Measurements from ENCODE around the gene STAP2.
"Not testable (repeated sequence)": the region's sequence is repeated elsewhere in the genome, so short reads cannot be mapped to it uniquely, and the experiment has no call there.

STAP2 gene

GRCh38 chr19:4298810-4299550, 39.6 kb downstream of the STAP2 start:
- no peak for DNase-seq (ENCODE audit: low read depth)

- DNase-seq (ENCODE audit: low read depth): peak; percentile 13
Measured at GRCh38 chr19:4297901-4298809, 40.5 kb downstream of the STAP2 start.

DNA sequence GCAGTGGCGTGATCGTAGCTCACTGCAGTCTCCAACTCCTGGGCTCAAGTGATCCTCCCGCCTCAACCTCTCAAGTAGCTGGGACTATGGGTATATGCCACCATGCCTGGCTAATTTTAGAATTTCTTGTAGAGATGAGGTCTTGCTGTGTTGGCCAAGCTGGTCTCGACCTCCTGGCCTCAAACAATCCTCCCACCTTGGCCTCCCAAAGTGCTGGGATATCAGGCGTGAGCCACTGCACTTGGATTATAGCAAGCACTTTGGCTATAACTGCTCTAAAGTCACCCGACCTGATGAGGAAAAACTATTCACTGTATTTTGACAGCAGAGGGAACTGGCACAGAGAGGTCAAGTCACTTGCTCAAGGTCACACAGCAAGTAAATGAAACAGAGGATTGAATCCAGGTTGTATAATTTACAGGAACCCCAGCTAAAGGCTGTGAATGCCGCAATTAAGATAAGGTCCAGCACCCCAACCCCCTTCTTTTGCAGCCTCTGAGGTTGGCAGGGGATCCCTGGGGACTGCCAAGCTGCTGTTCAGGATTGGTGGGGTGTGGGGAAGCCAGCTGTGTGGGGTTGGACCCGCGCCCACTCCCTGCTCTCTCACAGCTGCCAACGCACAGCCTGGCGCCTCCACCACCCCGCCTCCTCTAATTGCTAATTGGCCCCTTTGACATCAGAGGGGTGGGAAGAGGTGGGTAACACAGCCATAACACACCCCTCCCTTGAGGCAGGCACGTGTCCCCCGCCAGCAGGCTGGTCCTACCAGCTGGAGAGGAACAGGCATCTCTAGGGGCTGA, 42.5 kb downstream of the STAP2 start:
- no peak for DNase-seq (ENCODE audit: low read depth)

GRCh38 chr19:4294389-4294788, 44.2 kb downstream of the STAP2 start:
- DNase-seq (ENCODE audit: low read depth): no peak

DNA sequence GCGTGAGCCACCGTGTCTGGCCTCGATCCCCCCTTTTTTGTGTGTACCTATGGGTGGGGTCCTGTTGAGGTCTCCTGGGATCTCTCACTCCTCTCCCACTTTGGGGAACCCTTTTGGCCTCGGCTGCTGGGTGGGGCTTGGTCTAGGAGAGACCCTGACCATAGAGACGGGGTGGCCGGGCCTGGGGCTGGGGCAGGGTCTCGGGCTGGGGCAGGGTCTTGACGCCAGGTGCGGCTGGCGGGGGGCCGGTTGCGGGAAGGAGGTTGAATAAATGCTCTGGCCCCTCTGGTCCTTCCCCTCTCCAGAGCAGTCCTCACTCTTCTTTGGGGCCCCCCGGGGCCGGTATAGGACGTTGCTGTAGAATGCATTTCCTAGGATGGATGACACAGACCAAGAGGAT, 46.1 kb downstream of the STAP2 start:
- DNase-seq (ENCODE audit: low read depth): no peak

DNA sequence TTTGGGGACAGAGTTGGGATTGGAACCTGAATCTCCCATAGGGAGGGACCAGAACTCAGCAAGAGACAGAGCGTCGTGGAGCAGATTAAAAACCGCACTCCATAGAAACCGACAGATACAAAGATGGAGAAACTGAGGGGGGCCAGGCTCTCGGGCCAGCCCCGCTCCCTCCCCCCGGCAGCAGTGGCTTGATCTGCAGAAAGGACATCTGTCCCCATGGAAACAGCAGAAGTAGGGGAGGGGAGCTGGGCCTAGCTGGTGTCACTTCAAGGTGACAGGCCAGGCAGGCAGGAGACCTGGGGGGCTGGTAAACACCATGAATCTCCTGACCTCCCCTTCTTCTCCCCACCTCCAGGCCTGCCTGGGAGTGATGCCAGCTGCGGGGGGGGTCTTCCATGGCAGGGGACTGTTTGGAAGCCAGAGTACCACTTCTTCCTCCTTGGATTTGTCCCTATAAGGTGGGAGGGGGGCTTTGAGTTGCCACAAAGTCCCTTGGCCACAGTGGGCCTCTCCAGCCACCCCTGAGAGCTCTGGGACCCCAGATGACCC, 47.4 kb downstream of the STAP2 start:
- no peak for DNase-seq (ENCODE audit: low read depth)

GRCh38 chr19:4288091-4288777, 50.4 kb downstream of the STAP2 start:
- DNase-seq (ENCODE audit: low read depth): no peak

DNA sequence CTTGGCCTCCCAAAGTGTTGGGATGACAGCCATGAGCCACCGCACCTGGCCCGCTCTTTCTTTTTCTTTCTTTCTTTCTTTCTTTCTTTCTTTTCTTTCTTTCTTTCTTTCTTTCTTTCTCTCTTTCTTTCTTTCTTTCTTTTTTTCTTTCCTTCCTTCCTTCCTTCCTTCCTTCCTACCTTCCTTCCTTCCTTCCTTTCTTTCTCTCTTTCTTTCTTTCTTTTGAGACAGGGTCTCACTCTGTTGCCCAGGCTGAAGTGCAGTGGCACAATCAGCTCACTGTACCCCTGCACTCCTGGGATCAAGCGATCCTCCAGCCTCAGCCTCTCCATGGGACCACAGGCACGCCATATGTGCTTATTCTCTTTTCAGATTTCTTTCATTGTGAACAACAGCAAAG, 52.5 kb downstream of the STAP2 start:
- not testable (repeated sequence) for DNase-seq (ENCODE audit: low read depth)

DNA sequence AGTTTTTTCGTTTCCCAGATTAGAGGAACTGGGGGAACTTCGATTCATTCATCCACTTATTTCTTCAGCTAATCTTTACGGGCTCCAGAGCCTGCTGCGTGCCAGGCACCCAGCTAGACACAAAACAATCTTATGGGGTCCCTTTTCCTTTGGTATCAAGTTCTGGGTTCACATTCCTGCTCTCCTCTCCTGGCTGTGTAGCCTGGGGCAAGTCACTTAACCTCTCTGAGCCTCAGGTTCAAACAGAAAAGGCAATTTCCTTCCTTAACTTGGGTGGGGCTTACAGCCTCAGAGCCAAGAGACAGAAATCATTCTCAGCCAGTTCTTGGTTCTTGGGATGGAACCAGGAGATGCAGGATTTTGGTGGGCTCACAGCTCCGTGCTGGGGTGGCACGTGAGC, 53.7 kb downstream of the STAP2 start:
- DNase-seq (ENCODE audit: low read depth): no peak

- peak; percentile 23 for DNase-seq (ENCODE audit: low read depth)
Measured at GRCh38 chr19:4284176-4284958, 54.3 kb downstream of the STAP2 start.

DNA sequence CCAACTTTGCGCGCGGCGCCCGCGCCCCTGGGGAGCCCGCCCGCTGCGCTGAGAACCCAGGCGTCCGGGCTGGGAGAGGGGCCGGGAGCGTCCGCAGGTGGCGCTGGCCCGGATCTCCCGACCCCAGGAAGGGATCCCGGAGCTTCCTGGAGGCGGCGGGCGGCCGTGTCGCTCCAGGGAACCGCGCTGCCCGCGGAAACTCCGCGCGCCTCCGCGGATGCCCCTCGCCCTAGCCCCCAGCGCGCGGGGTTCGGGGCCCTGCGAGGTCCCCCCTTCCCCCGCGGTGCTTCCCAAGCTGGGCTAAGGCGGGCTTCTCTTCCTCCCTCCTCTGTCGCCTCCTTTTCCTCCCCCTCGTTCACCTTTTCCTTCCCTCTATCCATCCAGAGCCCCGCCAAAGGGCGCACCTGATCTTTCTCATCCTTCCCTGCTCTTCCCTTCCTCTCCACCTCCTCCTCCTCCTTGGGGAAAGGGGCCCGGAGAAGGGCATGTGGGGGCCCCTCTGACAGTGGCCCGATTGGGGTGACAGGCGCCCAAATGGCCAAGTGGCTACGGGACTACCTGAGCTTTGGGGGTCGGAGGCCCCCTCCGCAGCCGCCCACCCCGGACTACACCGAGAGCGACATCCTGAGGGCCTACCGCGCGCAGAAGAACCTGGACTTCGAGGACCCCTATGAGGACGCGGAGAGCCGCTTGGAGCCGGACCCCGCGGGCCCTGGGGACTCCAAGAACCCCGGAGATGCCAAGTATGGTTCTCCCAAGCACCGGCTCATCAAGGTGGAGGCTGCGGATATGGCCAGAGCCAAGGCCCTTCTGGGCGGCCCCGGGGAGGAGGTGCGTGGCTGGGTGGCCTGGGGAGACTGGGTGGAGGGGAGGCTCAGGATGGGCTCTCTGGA, 58.9 kb downstream of the STAP2 start:
- no peak for DNase-seq (ENCODE audit: low read depth)

DNA sequence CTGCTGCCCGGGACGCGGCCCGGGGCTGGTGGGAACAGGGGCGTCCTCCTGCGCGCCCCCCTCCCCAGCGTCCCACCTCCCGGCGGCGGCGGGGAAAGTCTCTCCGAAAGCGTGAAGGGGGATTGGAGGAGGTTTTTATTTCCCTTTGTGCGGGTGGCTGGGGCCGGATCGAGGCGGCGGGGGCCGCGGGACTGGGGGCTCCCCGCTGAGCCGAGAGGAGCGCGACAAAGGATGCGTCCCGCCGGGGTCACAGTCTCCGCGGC, 59.4 kb downstream of the STAP2 start:
- no peak for DNase-seq (ENCODE audit: low read depth)

GRCh38 chr19:4278419-4279266, 60.0 kb downstream of the STAP2 start, which contains the start of gene SHD:
Gene SHD (plus strand): TSS chr19:4279266. CDS start chr19:4280064, 798 bp downstream.
- DNase-seq (ENCODE audit: low read depth): no peak

DNA sequence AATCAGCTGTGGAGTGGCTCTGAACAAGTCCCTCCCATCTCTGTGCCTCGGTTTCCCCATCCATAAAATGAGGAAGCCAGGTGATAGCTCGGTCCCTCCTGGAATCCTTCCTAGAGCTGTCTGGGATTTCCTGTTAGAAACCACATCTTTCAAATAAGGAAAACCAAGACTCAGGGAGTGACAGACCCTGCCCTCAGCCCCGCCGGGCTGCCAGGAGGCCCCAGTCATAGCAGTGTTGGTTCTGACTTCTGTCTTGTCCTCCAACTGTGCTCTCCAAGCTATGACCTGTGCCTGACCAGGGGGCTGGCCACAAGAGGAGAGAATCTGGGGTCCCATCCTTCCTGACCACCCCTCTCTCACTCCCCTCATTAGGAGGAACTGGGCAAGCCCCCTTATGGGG, 60.6 kb downstream of the STAP2 start:
- no peak for DNase-seq (ENCODE audit: low read depth)

GRCh38 chr19:4277191-4277696, 61.4 kb downstream of the STAP2 start:
- no peak for DNase-seq (ENCODE audit: low read depth)

- DNase-seq (ENCODE audit: low read depth): not testable (repeated sequence)
Measured at GRCh38 chr19:4274321-4274686, 64.3 kb downstream of the STAP2 start.
